Karpas-422 (cell line): Measurements from ENCODE around the gene CDK6. TPM values are rescaled to one million over a fixed set of nuclear protein-coding genes. Genes with fewer than 3 reads are reported as not detected.

Experiments
- DNase-seq: peaks from one replicate; pipeline ENCODE4 v3.0.0-alpha.2; 2015
- H2AFZ ChIP-seq: fragments of 200-600 bp; sonication (generic); 2 replicates; pipeline ENCODE4 v1.6.1; 2014; ENCODE audit warnings: antibody characterized with exemption, low read length, mixed read lengths
- H3K27ac ChIP-seq: fragments of 200-600 bp; sonication (generic); 2 replicates; pipeline ENCODE4 v1.5.1; 2014; ENCODE audit warnings: mild to moderate bottlenecking, low read length, moderate library complexity
- H3K27me3 ChIP-seq: fragments of 200-600 bp; sonication (generic); 2 replicates; pipeline ENCODE4 v1.6.1; 2014; ENCODE audit warnings: low read length, mixed read lengths
- H3K36me3 ChIP-seq: fragments of 200-600 bp; sonication (generic); 2 replicates; pipeline ENCODE4 v1.6.1; 2014; ENCODE audit warnings: low read length, mixed read lengths; ENCODE audit not compliant: insufficient read depth
- H3K4me1 ChIP-seq: fragments of 200-600 bp; sonication (generic); 2 replicates; pipeline ENCODE4 v1.6.1; 2014; ENCODE audit warnings: mild to moderate bottlenecking, low read length, mixed read lengths
- H3K4me2 ChIP-seq: fragments of 200-600 bp; sonication (generic); 2 replicates; pipeline ENCODE4 v1.6.1; 2014; ENCODE audit warnings: low read length, low read depth, mild to moderate bottlenecking; ENCODE audit not compliant: poor library complexity, severe bottlenecking
- H3K4me3 ChIP-seq: fragments of 200-600 bp; sonication (generic); 2 replicates; pipeline ENCODE4 v1.5.1; 2014; ENCODE audit warnings: mild to moderate bottlenecking, antibody characterized with exemption, low read length, mixed read lengths
- H3K79me2 ChIP-seq: fragments of 200-600 bp; sonication (generic); 2 replicates; pipeline ENCODE4 v1.6.1; 2014; ENCODE audit warnings: mild to moderate bottlenecking, low read length, mixed read lengths
- H3K9ac ChIP-seq: fragments of 200-600 bp; sonication (generic); 2 replicates; pipeline ENCODE4 v1.6.0; 2014; ENCODE audit warnings: low read length
- H3K9me2 ChIP-seq: fragments of 200-600 bp; sonication (generic), shearing (Covaris generic); replicated peaks from 2 replicates; pipeline ENCODE4 v1.6.0; 2014; ENCODE audit warnings: mild to moderate bottlenecking, low read length, moderate library complexity; ENCODE audit not compliant: insufficient read depth
- H3K9me3 ChIP-seq: fragments of 300-700, 200-600 bp; sonication (generic); 2 replicates; pipeline ENCODE4 v1.6.1; 2014; ENCODE audit warnings: low read length, mixed read lengths
- H4K20me1 ChIP-seq: fragments of 200-600 bp; sonication (generic); 2 replicates; pipeline ENCODE4 v1.6.1; 2014; ENCODE audit warnings: mild to moderate bottlenecking, antibody characterized with exemption, low read length, low read depth; ENCODE audit not compliant: insufficient read depth
- total RNA-seq: library from RNA; depleted of rRNA; stranded (reverse); fragments of >200 nt; shearing (Covaris generic); gene quantifications from 2 replicates; pipeline ENCODE4 v1.2.3, GENCODE V29; 2014; ENCODE audit warnings: low replicate concordance

The CDK6 gene
- total RNA-seq, 1 experiment from 2014 or later, result 65.1 TPM

DNA sequence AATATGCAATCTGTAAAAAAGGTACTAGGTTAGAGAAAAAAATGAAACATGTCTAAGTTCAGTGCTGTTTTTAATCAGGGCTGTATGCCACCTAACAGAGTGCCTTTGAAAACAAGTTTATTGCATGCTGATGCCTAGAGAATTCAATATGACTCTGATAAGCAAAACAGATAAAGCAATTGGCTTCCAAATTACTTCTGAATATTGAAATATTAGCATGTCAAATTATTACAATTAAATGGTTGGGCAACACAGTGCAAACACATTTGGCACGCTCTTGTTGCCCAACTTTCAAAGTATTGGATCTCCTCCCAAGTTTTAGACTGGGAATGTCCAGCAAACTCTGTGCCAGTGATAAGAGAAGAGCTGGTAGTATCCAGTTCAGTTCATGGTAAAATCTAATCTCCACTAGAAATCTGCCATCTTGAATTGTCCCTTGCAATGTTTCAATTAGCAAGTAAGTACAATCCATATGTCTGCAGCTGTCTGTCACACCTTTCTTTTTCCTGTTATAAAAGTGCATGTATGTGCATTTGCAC, 181.0 kb downstream of the CDK6 start:
- no peaks in the 10 kb centered on the region for H3K9me3 ChIP-seq

DNA sequence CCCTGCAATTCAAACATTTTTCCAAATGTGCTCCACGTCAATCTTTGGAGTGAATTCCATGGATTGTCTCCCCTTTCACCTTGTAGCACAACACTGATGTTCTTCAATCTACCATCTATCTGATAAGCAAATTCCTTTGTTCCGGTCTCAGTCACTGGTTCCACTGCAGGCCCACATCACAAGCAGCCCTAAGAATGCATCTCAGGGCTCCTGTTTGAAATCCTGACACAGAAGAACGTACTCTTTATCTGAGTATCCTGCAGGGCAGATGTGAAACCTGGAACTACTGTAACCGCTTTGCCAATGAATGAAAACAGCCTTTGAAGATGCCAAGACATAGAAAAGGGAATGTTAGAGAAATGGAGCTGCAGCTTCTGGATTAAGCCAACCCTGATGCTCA, 183.2 kb downstream of the CDK6 start:
- Histone ChIP-seq H2AFZ (no peak overlapping the region), H3K36me3 (no peaks in the 10 kb centered on the region), H3K9me3 (no peaks in the 10 kb centered on the region), H3K4me2 (no peak overlapping the region), H3K79me2 (peaks cover 52% of the 10 kb centered on the region), H3K9ac (no peak overlapping the region), H3K9me2 (no peaks in the 10 kb centered on the region), H3K27me3 (no peaks in the 10 kb centered on the region), H3K4me3 (no peak overlapping the region), H3K27ac (no peak overlapping the region), H3K4me1 (peaks cover 14% of the 10 kb centered on the region), H4K20me1 (no peaks in the 10 kb centered on the region)
- DNase-seq, result no peak

More for the DNA sequence above, 181.0 kb downstream of the CDK6 start:
- H3K36me3 ChIP-seq, result no peaks in the 10 kb centered on the region
- DNase-seq, result no peak
- H3K4me2 ChIP-seq, result no peak overlapping the region
- no peaks in the 10 kb centered on the region for H3K9me2 ChIP-seq
- peaks cover 54% of the 10 kb centered on the region for H3K79me2 ChIP-seq
- H3K4me3 ChIP-seq, result no peak overlapping the region
- no peaks in the 10 kb centered on the region for H3K27me3 ChIP-seq
- H3K9ac ChIP-seq, result no peak overlapping the region
- H2AFZ ChIP-seq, result no peak overlapping the region
- H4K20me1 ChIP-seq, result no peaks in the 10 kb centered on the region
- peaks cover 29% of the 10 kb centered on the region for H3K4me1 ChIP-seq
- no peak overlapping the region for H3K27ac ChIP-seq

DNA sequence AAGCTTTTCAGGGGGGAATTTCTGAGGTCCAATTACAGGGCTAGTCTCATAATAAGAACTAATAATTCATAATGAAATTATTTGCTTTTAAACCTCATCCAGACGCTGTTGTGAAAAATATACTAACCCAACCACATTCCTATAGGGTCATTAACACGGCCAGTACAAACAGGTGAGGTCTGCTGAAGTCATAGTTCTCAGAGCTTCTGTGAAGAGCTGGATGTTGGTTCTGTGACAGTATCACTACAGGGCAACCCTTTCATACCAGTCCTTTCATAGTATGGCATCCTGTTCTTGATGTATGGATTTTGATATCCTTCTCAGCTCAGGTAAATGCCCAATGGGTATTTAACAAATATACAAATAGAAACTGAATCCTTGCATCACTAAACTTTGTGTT, 183.8 kb downstream of the CDK6 start:
- no peaks in the 10 kb centered on the region for H3K9me3 ChIP-seq
- DNase-seq, result no peak
- peaks cover 14% of the 10 kb centered on the region for H3K4me1 ChIP-seq
- H3K36me3 ChIP-seq, result no peaks in the 10 kb centered on the region
- H3K9me2 ChIP-seq, result no peaks in the 10 kb centered on the region
- H3K79me2 ChIP-seq, result peaks cover 46% of the 10 kb centered on the region
- no peak overlapping the region for H3K4me2 ChIP-seq
- no peaks in the 10 kb centered on the region for H3K27me3 ChIP-seq
- no peak overlapping the region for H3K27ac ChIP-seq
- no peaks in the 10 kb centered on the region for H4K20me1 ChIP-seq
- H2AFZ ChIP-seq, result no peak overlapping the region
- H3K9ac ChIP-seq, result no peak overlapping the region
- H3K4me3 ChIP-seq, result no peak overlapping the region

DNA sequence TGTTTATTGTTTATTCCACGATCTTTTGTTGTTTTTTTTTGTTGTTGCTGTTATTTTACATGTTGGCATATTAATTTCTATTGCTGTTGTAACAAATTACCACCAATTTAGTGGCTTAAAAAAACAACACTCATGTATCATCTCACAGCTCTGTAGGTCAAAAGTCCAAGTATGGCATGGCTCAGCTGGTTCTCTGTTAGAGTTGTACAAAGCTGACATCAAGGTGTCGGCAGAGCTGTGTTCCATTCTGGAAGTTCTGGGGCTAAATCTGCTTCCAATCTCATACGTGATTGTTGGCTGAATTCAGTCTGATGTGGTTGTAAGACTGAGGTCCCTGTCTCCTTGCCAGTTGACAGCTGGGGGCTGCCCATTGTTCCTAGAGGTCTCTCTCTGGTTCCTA, 186.0 kb downstream of the CDK6 start:
- peaks cover 34% of the 10 kb centered on the region for H3K79me2 ChIP-seq
- H4K20me1 ChIP-seq, result no peaks in the 10 kb centered on the region
- no peak overlapping the region for H3K9ac ChIP-seq
- peaks cover 31% of the 10 kb centered on the region for H3K4me1 ChIP-seq
- no peaks in the 10 kb centered on the region for H3K36me3 ChIP-seq
- no peaks in the 10 kb centered on the region for H3K27me3 ChIP-seq
- H3K9me3 ChIP-seq, result no peaks in the 10 kb centered on the region
- no peak overlapping the region for H3K4me3 ChIP-seq
- H3K27ac ChIP-seq, result no peak overlapping the region
- no peak overlapping the region for H3K4me2 ChIP-seq
- H2AFZ ChIP-seq, result no peak overlapping the region
- DNase-seq, result no peak
- no peaks in the 10 kb centered on the region for H3K9me2 ChIP-seq

DNA sequence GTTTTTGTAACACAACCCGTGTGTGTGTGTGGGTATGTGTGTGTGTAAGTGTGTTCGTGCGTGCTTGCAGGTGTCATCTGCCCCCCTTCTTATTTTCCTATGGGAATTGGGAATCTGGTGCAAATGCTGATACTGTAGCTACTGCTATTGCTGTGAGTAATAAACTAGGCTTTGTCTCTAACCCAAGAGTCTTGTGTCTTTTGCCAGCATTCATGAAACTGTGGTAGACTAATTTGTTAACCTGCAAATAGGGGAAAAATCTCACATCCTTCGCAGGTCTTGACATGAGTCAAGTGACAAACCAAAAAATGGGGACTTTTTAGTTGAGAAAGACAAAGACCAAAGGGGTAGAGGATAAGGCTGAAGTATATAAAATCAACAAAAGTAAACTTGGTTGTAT, 188.3 kb downstream of the CDK6 start:
- no peaks in the 10 kb centered on the region for H4K20me1 ChIP-seq
- H3K9me3 ChIP-seq, result no peaks in the 10 kb centered on the region
- no peak overlapping the region for H3K4me2 ChIP-seq
- peaks cover 31% of the 10 kb centered on the region for H3K4me1 ChIP-seq
- H3K27me3 ChIP-seq, result no peaks in the 10 kb centered on the region
- no peak for DNase-seq
- no peaks in the 10 kb centered on the region for H3K36me3 ChIP-seq
- H3K4me3 ChIP-seq, result no peak overlapping the region
- H3K9ac ChIP-seq, result no peak overlapping the region
- no peaks in the 10 kb centered on the region for H3K9me2 ChIP-seq
- no peak overlapping the region for H2AFZ ChIP-seq
- peaks cover 32% of the 10 kb centered on the region for H3K79me2 ChIP-seq
- H3K27ac ChIP-seq, result no peak overlapping the region

DNA sequence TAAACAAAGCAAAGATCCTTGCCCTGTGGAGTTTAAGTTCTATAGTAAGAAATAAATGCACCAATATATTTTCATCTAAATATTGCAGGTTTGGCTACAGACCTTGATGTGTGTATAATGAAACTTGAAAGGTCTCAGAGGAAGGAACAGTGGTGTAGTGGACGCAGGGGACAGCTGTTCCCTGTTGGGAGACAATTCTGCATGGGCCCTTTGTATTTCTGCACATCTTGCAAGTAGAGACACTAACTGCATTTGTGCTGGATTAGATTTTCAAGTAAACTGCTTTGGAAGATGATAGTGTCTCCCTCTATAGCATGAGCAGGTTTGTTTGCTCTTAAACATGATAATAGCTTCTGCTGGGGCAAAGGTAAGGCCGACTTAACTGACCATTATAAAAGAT, 188.7 kb downstream of the CDK6 start:
- Histone ChIP-seq H3K36me3 (no peaks in the 10 kb centered on the region), H3K79me2 (peaks cover 29% of the 10 kb centered on the region), H3K4me3 (no peak overlapping the region), H4K20me1 (no peaks in the 10 kb centered on the region), H3K9me3 (no peaks in the 10 kb centered on the region), H3K27me3 (no peaks in the 10 kb centered on the region), H3K4me2 (peak overlapping the region; percentile 8), H2AFZ (no peak overlapping the region), H3K9me2 (no peaks in the 10 kb centered on the region), H3K4me1 (peaks cover 31% of the 10 kb centered on the region), H3K9ac (no peak overlapping the region), H3K27ac (no peak overlapping the region)
- DNase-seq, result no peak

DNA sequence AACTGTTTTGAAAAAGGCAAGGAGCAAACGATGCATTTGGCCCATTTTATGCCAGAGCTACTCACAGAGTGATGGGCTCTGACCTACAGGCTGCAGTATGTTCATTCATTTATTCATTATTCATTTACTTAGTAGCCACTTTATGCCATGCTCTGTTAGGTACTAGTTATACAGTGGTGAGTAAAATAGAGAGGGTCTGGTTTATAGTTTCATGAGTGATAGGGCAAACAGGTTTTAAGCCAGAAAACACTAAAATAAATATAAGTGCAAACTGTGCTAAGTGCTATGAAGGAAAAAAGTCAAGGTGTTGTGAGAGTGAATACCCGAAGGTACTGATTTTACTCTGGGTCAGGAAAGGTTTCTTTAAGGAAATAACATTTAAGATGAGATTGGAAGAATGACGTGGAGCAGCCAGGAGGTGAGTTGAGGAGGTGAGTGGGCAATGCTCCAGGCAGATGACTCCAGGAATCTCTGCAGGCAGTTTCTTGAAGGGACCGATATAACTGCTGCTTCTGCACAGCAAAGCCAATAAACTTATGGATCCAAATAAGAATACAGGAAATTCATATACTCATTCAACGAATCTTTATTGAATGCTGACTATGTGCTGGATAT, 189.3 kb downstream of the CDK6 start:
- no peak for DNase-seq
- no peaks in the 10 kb centered on the region for H3K9me2 ChIP-seq
- no peak overlapping the region for H3K4me3 ChIP-seq
- no peak overlapping the region for H3K27ac ChIP-seq
- no peaks in the 10 kb centered on the region for H3K9me3 ChIP-seq
- H3K79me2 ChIP-seq, result peaks cover 26% of the 10 kb centered on the region
- no peaks in the 10 kb centered on the region for H3K36me3 ChIP-seq
- no peak overlapping the region for H3K9ac ChIP-seq
- H2AFZ ChIP-seq, result no peak overlapping the region
- peaks cover 31% of the 10 kb centered on the region for H3K4me1 ChIP-seq
- H4K20me1 ChIP-seq, result no peaks in the 10 kb centered on the region
- H3K4me2 ChIP-seq, result peak overlapping the region; percentile 12
- H3K27me3 ChIP-seq, result no peaks in the 10 kb centered on the region

DNA sequence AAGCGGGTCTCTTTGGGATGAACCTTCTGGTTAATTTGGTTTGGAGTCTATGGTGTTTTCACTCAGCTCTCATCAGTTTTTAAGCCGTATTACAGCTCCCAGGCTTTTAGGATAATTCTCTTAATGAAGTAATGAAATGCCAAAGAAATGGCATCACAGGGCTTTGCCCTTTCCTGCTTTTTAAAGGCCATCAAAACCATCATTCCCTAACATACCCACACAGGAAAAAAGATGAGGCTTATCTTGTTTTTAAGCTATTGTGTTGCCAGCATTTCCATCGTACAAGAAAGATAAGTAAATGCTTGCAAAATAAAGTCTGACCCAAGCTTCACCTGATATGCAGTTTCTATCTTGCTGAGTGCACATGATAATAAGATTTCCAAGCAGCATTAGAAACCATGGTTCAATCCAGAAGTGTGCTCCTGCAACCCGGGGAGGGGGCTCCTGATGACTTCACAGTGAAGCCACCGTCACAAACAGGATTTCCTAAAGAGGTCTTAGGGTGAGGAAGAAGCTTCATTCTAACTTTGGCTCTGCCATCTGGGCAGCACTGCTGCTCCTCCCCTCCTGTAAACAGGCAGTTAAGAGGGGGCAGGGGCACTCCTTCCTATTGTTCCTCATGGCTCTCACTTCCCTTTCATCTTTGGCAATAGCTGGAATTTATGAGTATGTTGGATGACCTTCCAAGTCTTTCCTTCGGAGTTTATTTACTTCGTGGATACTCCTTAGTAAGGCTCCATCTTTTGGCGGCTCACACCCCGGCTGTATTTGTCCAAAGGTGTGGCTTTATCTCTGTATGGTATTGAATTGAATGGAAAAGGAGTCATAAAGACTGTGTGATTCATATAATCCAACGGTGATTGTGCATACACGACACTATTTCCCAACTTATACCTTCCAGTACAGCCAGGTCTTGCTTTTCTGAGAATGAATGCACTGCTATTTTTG, 191.0 kb downstream of the CDK6 start:
- Histone ChIP-seq H2AFZ (no peak overlapping the region), H3K4me2 (no peak overlapping the region), H3K27ac (no peak overlapping the region), H3K4me1 (peaks cover 31% of the 10 kb centered on the region), H3K9me3 (no peaks in the 10 kb centered on the region), H4K20me1 (no peaks in the 10 kb centered on the region), H3K9me2 (no peaks in the 10 kb centered on the region), H3K9ac (no peak overlapping the region), H3K27me3 (no peaks in the 10 kb centered on the region), H3K36me3 (no peaks in the 10 kb centered on the region), H3K4me3 (no peak overlapping the region), H3K79me2 (peaks cover 28% of the 10 kb centered on the region)
- no peak for DNase-seq
